Panc1 (cell line): Measurements from ENCODE around the gene NFE2. TPM values are rescaled to one million over a fixed set of nuclear protein-coding genes. Genes with fewer than 3 reads are reported as not detected.

Source experiments
- ATAC-seq: fragments of 200-7000 bp; cut with Tn5 transposase; 2 replicates; pipeline ENCODE4 v1.9.1; 2020; ENCODE audit warnings: mild to moderate bottlenecking, moderate library complexity
- BruUV-seq: library from RNA; stranded (reverse); fragments of 400-500 nt; replicated peaks from 2 replicates; lab custom pipeline; 2021; lab: Mats Ljungman, UMichigan
- CTCF ChIA-PET: fragments of 300-600 bp; sonication (Branson Sonifier 250); formaldehyde crosslinking; loops from one replicate; lab custom pipeline; 2022; ENCODE audit warnings: antibody characterized with exemption; lab: Charles Lee
- POLR2A ChIA-PET: fragments of 300-600 bp; sonication (Branson Sonifier 250); formaldehyde crosslinking; loops from one replicate; lab custom pipeline; 2022; ENCODE audit warnings: antibody characterized with exemption; lab: Charles Lee
- DNase-seq: peaks from one replicate; pipeline ENCODE4 v3.0.0-alpha.2; 2010; ENCODE audit warnings: low read depth, low spot score
- H3K27ac ChIP-seq: 2 replicates; pipeline ENCODE4 v1.5.1; 2011; ENCODE audit warnings: mild to moderate bottlenecking, low read length, inconsistent platforms
- H3K27me3 ChIP-seq: fragments of 200-500 bp; sonication (Bioruptor generic); 2 replicates; pipeline ENCODE4 v1.6.0; 2014; ENCODE audit warnings: low read length, inconsistent platforms; ENCODE audit not compliant: control insufficient read depth, insufficient read depth
- H3K36me3 ChIP-seq: fragments of 200-500 bp; sonication (Bioruptor generic); 2 replicates; pipeline ENCODE4 v1.5.1; 2014; ENCODE audit warnings: inconsistent platforms, mild to moderate bottlenecking, low read length, moderate library complexity; ENCODE audit not compliant: control insufficient read depth, insufficient read depth
- H3K4me1 ChIP-seq: 2 replicates; pipeline ENCODE4 v1.5.1; 2011; ENCODE audit warnings: inconsistent platforms, mild to moderate bottlenecking, low read length, moderate library complexity; ENCODE audit not compliant: control insufficient read depth, insufficient read depth
- H3K4me3 ChIP-seq, 2 experiments: 2 replicates each; pipeline ENCODE4 v1.5.1; 2011 to 2012; ENCODE audit warnings: low read depth in 2 of 2, low read length in 2 of 2, mild to moderate bottlenecking in 2 of 2, inconsistent platforms in 1 of 2, moderate library complexity in 1 of 2
- H3K9me3 ChIP-seq: fragments of 200-500 bp; sonication (Bioruptor generic); 2 replicates; pipeline ENCODE4 v1.5.1; 2014; ENCODE audit warnings: low read depth, mild to moderate bottlenecking, inconsistent platforms, low read length, moderate library complexity; ENCODE audit not compliant: control insufficient read depth, insufficient read depth
- POLR2AphosphoS5 ChIP-seq: IDR thresholded peaks from 2 replicates; pipeline ENCODE4 v1.6.1; 2012; ENCODE audit warnings: mild to moderate bottlenecking, low read depth, low read length, moderate library complexity
- SIN3A ChIP-seq: IDR thresholded peaks from 2 replicates; pipeline ENCODE4 v1.6.1; 2012; ENCODE audit warnings: low read depth, mild to moderate bottlenecking, low read length, moderate library complexity, borderline replicate concordance; ENCODE audit not compliant: insufficient read depth
- TCF7L2 ChIP-seq: IDR thresholded peaks from 2 replicates; pipeline ENCODE4 v1.6.1; 2011; ENCODE audit warnings: mild to moderate bottlenecking, low read depth, low read length, inconsistent platforms
- in situ Hi-C: cut with HindIII; loops from 2 replicates; pipeline ENCODE4 v1.10.0; 2016; ENCODE audit warnings: low sequenced_read_pairs, low pct_unique_long_range_greater_than_20kb
- intact Hi-C: fragments of 100-400 bp; cut with micrococcal nuclease; formaldehyde crosslinking; loops from one replicate; pipeline ENCODE4 v1.10.0; 2022; ENCODE audit not compliant: unreplicated experiment
- total RNA-seq: library from RNA; stranded (reverse); gene quantifications from one replicate; pipeline ENCODE4 v1.2.1, GENCODE V29; 2021; ENCODE audit not compliant: unreplicated experiment
- TF ChIP-seq, protein P1 (sequence below): fragments of 450-650 bp; IDR thresholded peaks from 2 replicates; pipeline ENCODE4 v1.5.1; 2017; ENCODE audit warnings: mild to moderate bottlenecking
- TF ChIP-seq, protein P2 (sequence below), 2 experiments: IDR thresholded peaks; 2 replicates each; pipeline ENCODE4 v1.6.1; 2011 to 2012; ENCODE audit warnings: low read depth in 2 of 2, control low read depth in 1 of 2, low read length in 1 of 2, mild to moderate bottlenecking in 1 of 2, moderate library complexity in 1 of 2; ENCODE audit not compliant: insufficient read depth in 1 of 2

NFE2 gene
- total RNA-seq, 1 experiment from 2014 or later, result 0.26 TPM

DNA sequence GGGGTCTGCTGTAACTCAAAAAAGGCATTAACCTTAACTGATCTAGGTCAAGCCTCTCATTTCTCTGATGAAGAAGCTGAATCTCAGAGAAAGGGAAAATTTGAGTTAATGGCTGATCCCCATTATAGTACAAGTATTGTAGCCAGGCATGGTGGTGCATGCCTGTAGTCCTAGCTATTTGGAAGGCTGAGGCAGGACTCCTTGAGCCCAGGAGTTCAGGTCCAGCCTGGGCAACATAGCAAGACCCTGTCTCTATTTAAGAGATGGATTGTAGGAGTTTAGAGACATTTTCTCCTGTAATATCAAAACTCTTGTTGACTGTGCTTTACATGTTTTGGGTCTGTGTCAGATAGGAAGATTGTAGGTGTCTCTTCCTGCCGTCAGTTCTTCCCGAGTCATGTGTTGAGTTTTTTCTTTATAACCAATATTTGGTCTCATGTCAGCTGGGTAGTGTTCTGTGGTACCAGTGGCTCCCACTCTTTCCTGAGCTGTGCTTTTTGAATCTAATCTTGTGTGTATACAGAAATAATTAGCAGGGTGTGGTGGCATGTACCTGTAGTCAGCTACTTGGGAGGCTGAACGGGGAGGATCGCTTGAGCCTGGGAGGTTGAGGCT lies 32.7 kb upstream of the NFE2 start:
- in situ Hi-C loops, result no loop called here
- Histone ChIP-seq H3K36me3 (no peaks in the 10 kb centered on the region; the same call in 1 of the 2 replicates), H3K4me3 (no peak overlapping the region), H3K27ac (no peak overlapping the region), H3K9me3 (no peaks in the 10 kb centered on the region), H3K4me1 (peaks cover 19% of the 10 kb centered on the region; the same call in 1 of the 2 replicates), H3K27me3 (no peaks in the 10 kb centered on the region)
- TF ChIP-seq TCF7L2 (no peak), POLR2AphosphoS5 (no peak), SIN3A (no peak)
- TF ChIP-seq, protein P1, sequence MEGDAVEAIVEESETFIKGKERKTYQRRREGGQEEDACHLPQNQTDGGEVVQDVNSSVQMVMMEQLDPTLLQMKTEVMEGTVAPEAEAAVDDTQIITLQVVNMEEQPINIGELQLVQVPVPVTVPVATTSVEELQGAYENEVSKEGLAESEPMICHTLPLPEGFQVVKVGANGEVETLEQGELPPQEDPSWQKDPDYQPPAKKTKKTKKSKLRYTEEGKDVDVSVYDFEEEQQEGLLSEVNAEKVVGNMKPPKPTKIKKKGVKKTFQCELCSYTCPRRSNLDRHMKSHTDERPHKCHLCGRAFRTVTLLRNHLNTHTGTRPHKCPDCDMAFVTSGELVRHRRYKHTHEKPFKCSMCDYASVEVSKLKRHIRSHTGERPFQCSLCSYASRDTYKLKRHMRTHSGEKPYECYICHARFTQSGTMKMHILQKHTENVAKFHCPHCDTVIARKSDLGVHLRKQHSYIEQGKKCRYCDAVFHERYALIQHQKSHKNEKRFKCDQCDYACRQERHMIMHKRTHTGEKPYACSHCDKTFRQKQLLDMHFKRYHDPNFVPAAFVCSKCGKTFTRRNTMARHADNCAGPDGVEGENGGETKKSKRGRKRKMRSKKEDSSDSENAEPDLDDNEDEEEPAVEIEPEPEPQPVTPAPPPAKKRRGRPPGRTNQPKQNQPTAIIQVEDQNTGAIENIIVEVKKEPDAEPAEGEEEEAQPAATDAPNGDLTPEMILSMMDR, result no peak
- TF ChIP-seq, protein P2, sequence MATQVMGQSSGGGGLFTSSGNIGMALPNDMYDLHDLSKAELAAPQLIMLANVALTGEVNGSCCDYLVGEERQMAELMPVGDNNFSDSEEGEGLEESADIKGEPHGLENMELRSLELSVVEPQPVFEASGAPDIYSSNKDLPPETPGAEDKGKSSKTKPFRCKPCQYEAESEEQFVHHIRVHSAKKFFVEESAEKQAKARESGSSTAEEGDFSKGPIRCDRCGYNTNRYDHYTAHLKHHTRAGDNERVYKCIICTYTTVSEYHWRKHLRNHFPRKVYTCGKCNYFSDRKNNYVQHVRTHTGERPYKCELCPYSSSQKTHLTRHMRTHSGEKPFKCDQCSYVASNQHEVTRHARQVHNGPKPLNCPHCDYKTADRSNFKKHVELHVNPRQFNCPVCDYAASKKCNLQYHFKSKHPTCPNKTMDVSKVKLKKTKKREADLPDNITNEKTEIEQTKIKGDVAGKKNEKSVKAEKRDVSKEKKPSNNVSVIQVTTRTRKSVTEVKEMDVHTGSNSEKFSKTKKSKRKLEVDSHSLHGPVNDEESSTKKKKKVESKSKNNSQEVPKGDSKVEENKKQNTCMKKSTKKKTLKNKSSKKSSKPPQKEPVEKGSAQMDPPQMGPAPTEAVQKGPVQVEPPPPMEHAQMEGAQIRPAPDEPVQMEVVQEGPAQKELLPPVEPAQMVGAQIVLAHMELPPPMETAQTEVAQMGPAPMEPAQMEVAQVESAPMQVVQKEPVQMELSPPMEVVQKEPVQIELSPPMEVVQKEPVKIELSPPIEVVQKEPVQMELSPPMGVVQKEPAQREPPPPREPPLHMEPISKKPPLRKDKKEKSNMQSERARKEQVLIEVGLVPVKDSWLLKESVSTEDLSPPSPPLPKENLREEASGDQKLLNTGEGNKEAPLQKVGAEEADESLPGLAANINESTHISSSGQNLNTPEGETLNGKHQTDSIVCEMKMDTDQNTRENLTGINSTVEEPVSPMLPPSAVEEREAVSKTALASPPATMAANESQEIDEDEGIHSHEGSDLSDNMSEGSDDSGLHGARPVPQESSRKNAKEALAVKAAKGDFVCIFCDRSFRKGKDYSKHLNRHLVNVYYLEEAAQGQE (IDR thresholded peaks at IDR 0.05; ENCODE audit: insufficient read depth in 1 of 2, low read depth in 2 of 2, low read length in 1 of 2), result no peak
- no TSS peak for BruUV-seq
- ATAC-seq (no peak), DNase-seq (no peak)
- intact Hi-C loops, result no loop called here
- POLR2A ChIA-PET, result no interaction called here
- CTCF ChIA-PET, result interaction anchor here (0.8 to 0.9 kb wide), 2 partner anchors 9 to 26 kb away, joined by 3 to 4 read pairs; partner anchors contain the start of gene COPZ1

DNA sequence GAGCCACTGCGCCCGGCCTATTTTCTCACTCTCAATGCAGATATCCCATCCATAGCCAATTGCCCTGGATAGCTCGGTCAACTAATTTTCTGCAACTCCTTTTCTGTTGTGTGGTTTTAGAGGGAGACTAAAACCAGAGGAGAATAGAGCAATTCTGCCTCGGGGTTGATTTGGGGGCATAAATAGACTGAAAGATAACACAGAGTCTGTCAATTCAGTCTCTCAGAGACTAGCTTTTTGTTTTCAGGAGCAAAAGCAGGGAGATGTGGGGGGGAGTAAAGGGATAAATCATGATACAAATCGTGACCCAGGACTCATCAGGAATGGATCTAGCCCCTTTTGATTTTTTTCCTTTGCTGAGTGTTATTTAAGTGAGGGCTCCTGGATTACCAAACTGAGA lies 30.6 kb upstream of the NFE2 start:
- ChIA-PET CTCF (no interaction called here), POLR2A (no interaction called here)
- H3K36me3 ChIP-seq, result no peaks in the 10 kb centered on the region; the same call in 1 of the 2 replicates
- H3K4me3 ChIP-seq, result no peak overlapping the region
- H3K9me3 ChIP-seq, result no peaks in the 10 kb centered on the region
- no peaks in the 10 kb centered on the region for H3K27me3 ChIP-seq
- in situ Hi-C loops (no loop called here), intact Hi-C loops (no loop called here)
- TF ChIP-seq, protein P2 (IDR thresholded peaks at IDR 0.05; ENCODE audit: insufficient read depth in 1 of 2, low read depth in 2 of 2, low read length in 1 of 2), result no peak
- DNase-seq, result no peak
- H3K27ac ChIP-seq, result no peak overlapping the region
- H3K4me1 ChIP-seq, result peaks cover 23% of the 10 kb centered on the region
- no peak for ATAC-seq
- no TSS peak for BruUV-seq
